ENCODE results near the gene SEZ6L2.
"Not testable (repeated sequence)": the region's sequence is repeated elsewhere in the genome, so short reads cannot be mapped to it uniquely, and the experiment has no call there.

The SEZ6L2 gene

GRCh38 chr16:29899516-29900101, at the start of gene SEZ6L2:
TSS of gene SEZ6L2 (minus strand) at chr16:29899550. CDS start at chr16:29899019, 531 bp downstream.
- peak; percentile 65 for DNase-seq (ENCODE audit: low read depth)

- DNase-seq (ENCODE audit: low read depth): no peak
Measured at GRCh38 chr16:29947897-29948296, 48.5 kb upstream of the SEZ6L2 start.

GRCh38 chr16:29943846-29944799, 44.8 kb upstream of the SEZ6L2 start:
- DNase-seq (ENCODE audit: low read depth): no peak

- no peak for DNase-seq (ENCODE audit: low read depth)
Measured at GRCh38 chr16:29940656-29941055, 41.3 kb upstream of the SEZ6L2 start.

DNA sequence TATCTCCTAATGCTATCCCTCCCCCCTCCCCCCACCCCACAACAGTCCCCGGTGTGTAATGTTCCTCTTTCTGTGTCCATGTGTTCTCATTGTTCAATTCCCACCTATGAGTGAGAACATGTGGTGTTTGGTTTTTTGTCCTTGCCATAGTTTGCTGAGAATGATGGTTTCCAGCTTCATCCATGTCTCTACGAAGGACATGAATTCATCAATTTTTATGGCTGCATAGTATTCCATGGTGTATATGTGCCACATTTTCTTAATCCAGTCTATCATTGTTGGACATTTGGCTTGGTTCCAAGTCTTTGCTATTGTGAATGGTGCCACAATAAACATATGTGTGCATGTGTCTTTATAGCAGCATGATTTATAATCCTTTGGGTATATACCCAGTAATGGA, 32.4 kb upstream of the SEZ6L2 start:
- not testable (repeated sequence) for DNase-seq (ENCODE audit: low read depth)

DNA sequence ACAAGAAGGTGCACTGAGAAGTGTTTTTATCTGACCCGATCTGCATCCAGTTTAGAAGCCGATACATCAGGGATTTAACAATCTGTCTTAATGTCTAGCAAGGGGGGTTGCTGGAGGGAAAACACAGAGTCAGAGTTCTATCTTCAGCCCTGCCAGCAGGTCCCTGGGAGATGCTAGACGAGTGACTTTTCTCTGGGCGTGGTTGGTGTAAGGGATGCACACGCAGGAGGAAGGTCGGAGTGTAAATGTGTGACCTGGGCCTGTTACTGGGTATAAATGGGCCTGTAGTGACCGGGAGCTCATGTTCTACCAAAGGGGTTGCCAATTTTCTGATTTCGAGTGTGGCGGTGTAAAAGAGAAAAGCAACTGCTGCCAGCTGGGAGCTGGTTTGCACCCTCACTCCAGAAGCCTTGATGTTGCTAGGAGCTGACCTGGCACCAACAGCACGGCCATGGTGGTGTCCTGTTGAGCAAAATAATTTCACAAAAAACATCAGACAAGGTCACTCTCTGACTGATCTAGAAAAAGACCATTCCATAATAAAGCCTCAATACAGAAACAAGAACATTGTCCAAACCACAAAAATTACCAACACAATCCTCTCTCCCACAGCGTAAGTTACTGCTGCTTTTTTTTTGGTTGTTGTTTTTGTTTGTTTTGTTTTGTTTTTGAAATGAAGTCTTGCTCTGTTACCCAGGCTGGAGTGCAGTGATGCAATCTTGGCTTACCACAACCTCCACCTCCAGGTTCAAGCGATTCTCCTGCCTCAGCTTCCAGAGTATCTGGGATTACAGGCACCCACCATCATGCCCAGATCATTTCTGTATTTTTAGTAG, 27.9 kb upstream of the SEZ6L2 start:
- no peak for DNase-seq (ENCODE audit: low read depth)

DNA sequence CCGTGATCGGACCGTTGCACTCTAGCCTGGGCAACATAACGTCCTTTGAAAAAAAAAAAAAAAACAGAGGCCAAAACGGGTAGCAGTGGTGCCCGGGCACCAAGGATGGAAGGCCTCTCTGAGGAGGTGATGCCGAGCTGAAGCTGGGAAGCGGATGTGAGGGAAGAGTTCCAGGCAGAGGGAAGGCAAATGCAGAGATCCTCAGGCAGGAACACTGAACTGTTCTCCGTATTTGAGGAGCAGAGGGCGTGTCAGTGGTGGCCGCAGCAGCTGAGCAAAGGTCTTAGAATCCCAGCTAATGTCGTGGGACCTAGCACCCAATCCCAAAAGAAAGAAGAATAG, 27.3 kb upstream of the SEZ6L2 start:
- DNase-seq (ENCODE audit: low read depth): no peak

DNA sequence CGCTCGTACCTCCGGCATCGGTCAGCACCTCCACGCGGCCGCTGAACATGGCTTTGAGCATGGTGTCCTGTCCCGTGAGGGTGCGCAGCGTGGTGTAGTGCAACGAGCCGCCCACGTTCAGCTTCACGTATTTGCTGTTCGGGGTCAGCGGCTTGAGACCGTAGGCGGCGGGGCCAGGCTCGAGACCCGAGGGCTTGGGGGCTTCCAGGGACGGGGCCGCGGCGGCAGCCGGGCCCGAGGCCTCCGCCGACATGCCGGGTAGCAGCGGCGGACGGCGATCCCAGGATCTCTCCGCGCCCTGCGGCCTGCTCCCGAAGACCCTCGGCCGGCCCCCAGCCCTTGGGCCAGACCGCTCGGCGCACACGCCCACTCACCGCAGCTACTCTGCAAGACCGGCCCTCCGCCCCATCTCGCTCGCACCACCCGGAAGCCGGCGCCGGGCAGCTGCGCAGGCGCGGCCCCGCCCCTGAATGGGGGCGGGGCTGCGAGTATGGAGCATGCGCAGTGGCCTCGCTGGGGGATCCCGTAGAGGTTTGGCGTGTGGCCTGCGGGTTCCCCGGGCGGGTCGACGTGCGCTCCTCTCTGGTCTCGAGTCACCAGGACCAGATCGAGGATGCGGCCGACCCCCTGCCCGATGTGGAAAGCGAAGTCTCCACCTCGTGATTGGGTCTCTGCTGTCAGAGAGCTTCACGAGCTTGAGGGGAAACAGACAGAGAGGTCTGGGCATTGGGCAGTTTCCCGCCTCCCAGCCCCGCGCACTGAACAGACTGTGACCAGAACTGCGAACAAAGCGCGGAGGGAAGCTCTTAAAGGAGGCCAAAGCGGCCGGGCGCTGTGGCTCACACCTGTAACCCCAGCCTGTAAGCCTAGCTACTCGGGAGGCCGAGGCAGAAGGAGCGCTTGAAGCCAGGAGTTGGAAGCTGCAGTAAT, 26.7 kb upstream of the SEZ6L2 start, which contains the start of gene KCTD13:
Gene KCTD13, minus strand, starts transcription at position 446 of the 930 bp plus-strand sequence. Its CDS starts 193 bp downstream, at position 253.
- peak; percentile 81 for DNase-seq (ENCODE audit: low read depth)

- no peak for DNase-seq (ENCODE audit: low read depth)
Measured at GRCh38 chr16:29925105-29925756, 25.9 kb upstream of the SEZ6L2 start.

DNA sequence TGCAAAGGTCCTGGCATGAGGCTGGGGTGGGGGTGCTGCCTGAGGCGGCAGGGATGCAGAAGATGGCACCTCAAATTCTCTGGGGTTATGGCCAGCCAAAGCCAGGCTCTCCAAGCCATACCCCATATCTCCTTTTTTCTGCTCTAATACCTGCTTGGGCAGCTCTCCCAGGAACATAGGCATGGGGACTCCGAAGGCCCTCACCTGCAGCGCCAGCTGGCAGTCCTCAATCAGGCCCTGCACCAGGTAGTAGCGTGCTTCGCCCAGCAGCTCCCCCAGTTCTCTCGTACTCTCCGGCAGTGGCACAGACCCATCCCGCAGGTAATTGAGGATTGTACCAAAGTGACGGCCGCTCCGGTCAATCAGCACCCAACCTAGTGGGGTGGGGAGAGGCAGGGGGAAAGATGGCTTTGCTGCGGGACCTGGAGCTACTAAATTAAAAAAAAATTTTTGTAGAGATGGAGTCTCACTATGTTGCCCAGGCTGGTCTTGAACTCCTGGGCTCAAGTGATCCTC, 23.7 kb upstream of the SEZ6L2 start:
- no peak for DNase-seq (ENCODE audit: low read depth)

- no peak for DNase-seq (ENCODE audit: low read depth)
Measured at GRCh38 chr16:29922326-29922725, 23.0 kb upstream of the SEZ6L2 start.

DNA sequence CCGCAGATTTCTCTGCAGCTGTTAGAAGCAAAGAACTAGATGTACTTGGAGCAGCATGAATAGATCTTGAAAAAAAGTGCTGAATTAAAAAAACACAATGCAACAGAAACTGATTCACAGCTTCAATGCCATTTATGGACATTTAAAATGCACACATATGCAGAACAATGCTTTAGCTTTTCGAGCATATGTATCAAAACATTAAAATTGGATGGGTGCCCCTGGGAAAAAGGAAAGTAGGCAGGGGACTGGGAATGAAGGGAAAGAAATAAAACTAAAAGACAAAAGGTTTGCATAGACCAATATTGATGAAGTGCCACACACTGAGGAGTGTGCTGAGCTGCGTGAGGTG, 21.7 kb upstream of the SEZ6L2 start:
- DNase-seq (ENCODE audit: low read depth): no peak

DNA sequence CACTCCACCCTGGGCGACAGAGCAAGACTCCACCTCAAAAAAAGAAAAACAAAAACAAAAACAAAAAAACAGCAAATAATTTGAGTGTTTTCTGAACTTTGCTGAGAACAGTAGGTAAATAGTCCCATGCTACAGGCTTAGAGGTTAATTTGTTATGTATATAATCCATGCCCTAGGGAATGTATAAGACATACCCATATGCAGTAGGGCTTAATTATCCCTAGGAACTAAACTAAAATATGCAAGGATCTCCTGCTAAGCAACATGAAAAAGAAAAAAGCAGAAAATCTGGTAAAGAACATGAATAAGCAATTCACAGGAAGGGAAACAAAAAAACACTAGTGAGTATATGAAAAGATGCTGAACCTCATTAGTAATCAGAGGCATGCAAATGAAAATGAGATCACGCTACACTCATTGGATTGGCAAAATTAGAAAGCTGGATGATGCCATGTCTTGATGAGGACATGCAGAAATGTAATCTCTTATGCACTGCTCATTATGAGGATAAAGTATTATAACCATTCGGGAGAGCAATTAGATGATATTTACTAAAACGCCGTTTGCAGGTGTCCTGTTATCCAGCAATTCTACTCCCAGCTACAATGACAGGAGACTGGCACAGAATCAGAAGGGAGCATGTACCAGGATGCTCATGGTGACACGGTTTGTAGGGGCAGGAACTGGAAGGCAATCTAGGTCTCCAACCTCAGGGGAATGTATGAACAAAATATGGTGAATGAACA, 21.1 kb upstream of the SEZ6L2 start:
- no peak for DNase-seq (ENCODE audit: low read depth)

DNA sequence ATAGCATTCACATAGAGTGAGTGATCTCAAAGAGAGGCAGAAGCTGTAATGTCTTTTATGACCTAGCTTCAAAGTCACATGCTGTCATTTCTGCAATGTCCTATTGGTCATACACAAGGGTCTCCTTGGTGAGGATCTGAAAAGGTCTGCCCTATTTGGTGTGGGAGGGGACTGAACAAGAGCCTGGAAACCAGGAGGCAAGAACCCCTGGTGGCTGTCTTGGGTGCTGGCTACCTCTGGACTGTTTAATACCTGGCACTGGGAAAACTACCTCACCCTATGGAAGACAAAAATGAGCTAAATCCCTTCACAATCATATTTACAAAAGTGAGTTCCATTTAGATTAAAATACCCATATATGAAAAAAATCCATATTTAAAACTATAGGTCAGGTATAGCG, 17.6 kb upstream of the SEZ6L2 start:
- no peak for DNase-seq (ENCODE audit: low read depth)

GRCh38 chr16:29915590-29916247, 16.4 kb upstream of the SEZ6L2 start:
- no peak for DNase-seq (ENCODE audit: low read depth)

GRCh38 chr16:29913514-29913913, 14.2 kb upstream of the SEZ6L2 start:
- DNase-seq (ENCODE audit: low read depth): no peak

GRCh38 chr16:29912087-29912486, 12.7 kb upstream of the SEZ6L2 start:
- no peak for DNase-seq (ENCODE audit: low read depth)

DNA sequence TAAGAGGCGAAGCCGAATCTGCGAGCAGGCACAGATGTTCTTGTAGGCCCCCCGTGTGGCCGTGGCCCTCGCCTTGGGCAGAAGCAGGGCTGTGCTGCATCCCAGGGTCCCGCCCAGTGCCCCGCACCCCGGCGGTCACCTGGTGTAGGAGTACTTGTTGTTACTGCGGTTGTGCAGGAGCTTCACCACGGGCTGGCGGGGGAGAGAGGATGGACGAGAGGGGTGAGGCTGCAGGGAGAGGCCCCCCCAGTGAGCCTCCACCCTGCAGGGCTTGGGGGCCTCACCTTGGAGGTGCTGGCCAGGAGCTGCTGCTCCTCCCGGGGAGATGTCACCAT, 12.3 kb upstream of the SEZ6L2 start:
- no peak for DNase-seq (ENCODE audit: low read depth)

DNA sequence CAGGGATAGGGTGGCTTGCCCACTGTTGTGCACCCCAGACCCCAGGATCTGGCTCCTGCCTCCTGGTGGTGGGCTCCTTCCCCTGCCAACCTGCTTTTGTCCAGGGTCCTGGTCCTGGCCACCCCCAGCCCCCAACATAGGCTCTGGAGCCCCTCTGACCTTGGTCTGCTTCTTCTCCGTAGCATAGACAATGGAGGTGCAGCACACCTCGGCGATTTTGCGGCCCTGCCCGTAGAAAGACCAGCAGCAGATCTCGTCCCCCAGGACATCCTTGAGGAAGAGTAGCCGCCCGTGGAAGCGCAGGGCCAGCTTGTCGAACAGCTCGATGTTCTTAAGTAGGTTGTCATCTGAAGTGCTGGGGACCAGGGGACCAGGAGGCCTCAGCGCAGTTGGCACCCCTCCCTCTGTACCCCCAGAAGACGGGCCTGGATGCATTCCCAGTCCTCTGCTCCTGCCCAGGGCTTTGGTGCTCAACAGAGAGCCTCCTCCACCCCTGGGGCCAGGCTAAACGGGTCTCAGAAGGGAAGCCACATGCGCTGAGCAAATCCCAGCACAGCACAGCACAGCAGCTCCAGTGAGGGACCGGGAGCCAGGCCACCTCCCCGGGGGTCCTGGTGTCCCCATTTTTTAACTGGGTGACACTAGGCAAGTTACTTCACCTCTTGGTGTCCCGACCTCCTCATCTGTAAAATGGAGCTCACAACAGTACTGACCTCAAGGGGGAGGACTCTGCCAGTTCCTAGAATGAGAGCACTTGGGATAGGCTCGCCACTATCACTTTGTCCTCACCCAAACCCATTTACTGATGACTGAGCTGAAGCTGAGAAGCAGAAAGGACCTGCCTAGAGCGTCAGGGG, 11.7 kb upstream of the SEZ6L2 start:
- no peak for DNase-seq (ENCODE audit: low read depth)
